HFFc6 (cell line): ENCODE measurements around the gene CFAP299. TPM values are rescaled to one million over a fixed set of nuclear protein-coding genes. Genes with fewer than 3 reads are reported as not detected.
A peak's percentile ranks its signal among the peaks of the same experiment; 100 is the strongest.

Experiments used
- DNase-seq: peaks from one replicate; pipeline ENCODE4 v3.0.0-alpha.2; 2018
- H3K27ac Mint-ChIP-seq: 2 replicates; pipeline ENCODE4 v1.8.0; 2020; ENCODE audit warnings: mild to moderate bottlenecking, mixed read lengths
- H3K27me3 Mint-ChIP-seq: 2 replicates; pipeline ENCODE4 v1.8.0; 2021; ENCODE audit warnings: mild to moderate bottlenecking, moderate library complexity, mixed read lengths; ENCODE audit not compliant: insufficient read depth
- H3K36me3 Mint-ChIP-seq: 2 replicates; pipeline ENCODE4 v1.8.0; 2021; ENCODE audit warnings: low read depth, mixed read lengths
- H3K4me1 Mint-ChIP-seq: 2 replicates; pipeline ENCODE4 v1.8.0; 2020; ENCODE audit warnings: low read depth, mixed read lengths
- H3K4me3 Mint-ChIP-seq: 2 replicates; pipeline ENCODE4 v1.8.0; 2020; ENCODE audit warnings: mild to moderate bottlenecking, moderate library complexity, mixed read lengths
- H3K9me3 Mint-ChIP-seq: 2 replicates; pipeline ENCODE4 v1.8.0; 2020; ENCODE audit warnings: mild to moderate bottlenecking, mixed read lengths
- CTCF ChIP-seq: fragments of 200-600 bp; sonication (generic); IDR thresholded peaks from 2 replicates; pipeline ENCODE4 v1.5.0; 2021; ENCODE audit warnings: antibody characterized with exemption, mild to moderate bottlenecking
- total RNA-seq, 6 experiments: library from RNA; stranded (reverse); fragmentation: NEBNext Ultra II Directional; extraction: Animal tissue kit (Norgen Biotek cat#: 25700); gene quantifications; 2 replicates in 1 of 6; 3 replicates in 5 of 6; pipeline ENCODE4 v1.2.3, GENCODE V29; 2021

Gene CFAP299
- total RNA-seq, 6 experiments from 2014 or later = 4.8 to 9.0 (median 8.7) TPM

DNA sequence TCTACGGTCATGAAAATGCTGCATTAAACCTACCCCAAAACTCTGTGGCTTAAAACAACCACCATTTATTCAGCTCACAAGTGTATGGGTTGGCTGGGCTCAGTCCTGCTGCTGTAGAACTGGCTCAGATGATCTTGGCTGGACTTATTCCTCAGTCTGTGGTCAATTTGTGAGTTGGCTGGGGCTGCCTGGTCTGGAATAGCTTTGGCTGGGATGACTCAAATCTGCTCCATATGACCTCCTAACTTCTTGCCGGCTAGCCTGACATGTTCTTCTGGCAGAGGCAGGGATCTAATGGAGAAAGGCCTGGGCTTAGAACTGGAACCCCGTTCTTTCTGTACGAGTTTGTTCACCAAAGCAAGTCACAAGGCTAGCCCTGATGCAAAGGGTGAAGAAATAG lies 71.7 kb downstream of the CFAP299 start:
- Mint-ChIP-seq H3K4me3 (no peak overlapping the region), H3K9me3 (no peaks in the 10 kb centered on the region), H3K27me3 (no peaks in the 10 kb centered on the region), H3K36me3 (peaks cover 17% of the 10 kb centered on the region), H3K4me1 (peaks cover 18% of the 10 kb centered on the region), H3K27ac (peak overlapping the region; percentile 34; the same call in 1 of the 2 replicates)
- no peak for TF ChIP-seq CTCF
- peak; percentile 80 for DNase-seq

DNA sequence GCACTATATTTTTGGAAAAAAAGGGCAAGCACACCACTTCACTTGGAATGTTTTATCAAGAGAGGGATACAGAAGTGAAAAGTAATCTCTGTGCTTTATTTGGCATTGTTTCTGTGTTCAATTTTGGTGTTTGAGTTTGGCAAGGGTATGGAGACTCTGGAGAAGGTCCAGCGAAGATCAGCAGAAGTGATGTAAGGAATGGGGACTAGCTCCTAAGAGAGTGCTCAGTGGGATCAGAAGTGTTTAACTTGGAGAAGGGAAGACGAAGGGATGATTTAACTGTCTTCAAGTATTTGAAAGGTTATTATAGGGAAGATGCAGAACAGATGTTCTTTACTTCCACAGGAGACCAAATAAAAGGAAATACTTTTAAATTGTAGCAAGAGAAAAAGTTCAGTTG lies 74.3 kb downstream of the CFAP299 start:
- Mint-ChIP-seq H3K27me3 (no peaks in the 10 kb centered on the region), H3K27ac (no peak overlapping the region), H3K9me3 (no peaks in the 10 kb centered on the region), H3K4me3 (no peak overlapping the region), H3K36me3 (peaks cover 14% of the 10 kb centered on the region), H3K4me1 (peaks cover 22% of the 10 kb centered on the region)
- TF ChIP-seq CTCF = no peak
- DNase-seq = no peak

DNA sequence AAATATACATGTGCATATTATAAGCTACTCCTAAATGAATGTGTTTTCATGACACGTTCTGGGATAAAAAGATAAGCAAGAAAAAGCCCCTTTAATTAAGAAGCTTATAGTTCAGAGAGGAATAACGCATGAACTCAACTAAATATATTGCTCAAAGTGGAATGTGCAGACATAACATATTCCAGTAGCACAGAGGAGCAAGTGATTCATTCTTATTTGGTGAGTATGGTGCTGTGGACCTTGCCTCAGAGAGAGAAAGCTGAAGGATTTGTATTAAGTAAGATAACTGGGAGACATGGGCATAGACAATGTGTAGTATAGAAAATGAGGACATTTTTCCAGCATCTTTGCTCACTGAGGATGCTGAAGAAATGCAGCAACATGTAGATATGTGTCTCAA lies 76.8 kb downstream of the CFAP299 start:
- no peaks in the 10 kb centered on the region for H3K27me3 Mint-ChIP-seq
- no peak for DNase-seq
- no peak overlapping the region for H3K4me3 Mint-ChIP-seq
- no peak for TF ChIP-seq CTCF
- no peak overlapping the region for H3K27ac Mint-ChIP-seq
- H3K4me1 Mint-ChIP-seq = peaks cover 13% of the 10 kb centered on the region
- no peaks in the 10 kb centered on the region for H3K9me3 Mint-ChIP-seq
- peaks cover 14% of the 10 kb centered on the region for H3K36me3 Mint-ChIP-seq

- Mint-ChIP-seq H3K9me3 (no peaks in the 10 kb centered on the region), H3K36me3 (peaks cover 14% of the 10 kb centered on the region)
- no peak for TF ChIP-seq CTCF
Measured at GRCh38 chr4:80413086-80413485, 77.6 kb downstream of the CFAP299 start.

DNA sequence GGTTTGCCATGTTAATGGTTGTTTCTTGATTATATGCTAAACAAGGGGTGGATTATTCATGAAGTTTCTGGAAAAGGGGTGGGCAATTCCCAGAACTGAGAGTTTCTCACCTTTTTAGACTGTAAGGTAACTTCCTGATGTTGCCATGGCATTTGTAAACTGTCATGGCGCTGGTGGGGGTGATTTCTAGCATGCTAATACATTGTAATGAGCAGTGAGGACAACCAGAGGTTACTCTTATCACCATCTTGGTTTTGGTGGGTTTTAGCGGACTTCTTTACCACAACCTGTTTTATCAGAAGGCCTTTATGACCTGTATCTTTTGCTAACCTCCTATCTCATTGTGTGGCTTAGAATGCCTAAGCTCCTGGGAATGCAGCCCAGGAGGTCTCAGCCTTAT lies 81.5 kb downstream of the CFAP299 start:
- Mint-ChIP-seq H3K27ac (no peak overlapping the region), H3K36me3 (no peaks in the 10 kb centered on the region), H3K4me3 (no peak overlapping the region), H3K27me3 (no peaks in the 10 kb centered on the region), H3K4me1 (peaks cover 18% of the 10 kb centered on the region), H3K9me3 (no peaks in the 10 kb centered on the region)
- TF ChIP-seq CTCF = no peak
- DNase-seq = no peak

More at GRCh38 chr4:80413086-80413485, 77.6 kb downstream of the CFAP299 start:
- no peak overlapping the region for H3K4me3 Mint-ChIP-seq
- H3K4me1 Mint-ChIP-seq = peaks cover 10% of the 10 kb centered on the region
- DNase-seq = no peak
- no peak overlapping the region for H3K27ac Mint-ChIP-seq
- no peaks in the 10 kb centered on the region for H3K27me3 Mint-ChIP-seq

- H3K27ac Mint-ChIP-seq = no peak overlapping the region
- no peak for DNase-seq
- H3K36me3 Mint-ChIP-seq = peaks cover 13% of the 10 kb centered on the region
- peaks cover 33% of the 10 kb centered on the region for H3K4me1 Mint-ChIP-seq
- no peaks in the 10 kb centered on the region for H3K9me3 Mint-ChIP-seq
- H3K4me3 Mint-ChIP-seq = no peak overlapping the region
- no peak for TF ChIP-seq CTCF
- H3K27me3 Mint-ChIP-seq = no peaks in the 10 kb centered on the region; the same call in 1 of the 2 replicates
Measured at GRCh38 chr4:80419946-80420345, 84.4 kb downstream of the CFAP299 start.
